Heart left ventricle (tissue), 13 donors: Measurements from ENCODE around the gene CTNNA3.

Experiments used
- CTCF ChIP-seq, 12 donors: fragments of 200-600 bp; sonication (generic) in 4 of 12; IDR thresholded peaks; one replicate each; pipeline versions ENCODE4 v1.5.0 to v1.8.0; 2018 to 2022; ENCODE audit warnings: antibody characterized with exemption in 12 of 12, mild to moderate bottlenecking in 5 of 12
- POLR2A ChIP-seq, 2 donors: fragments of 450-650 bp; IDR thresholded peaks; one replicate each; pipeline ENCODE4 v1.6.1; 2017; ENCODE audit warnings: antibody characterized with exemption in 2 of 2, mild to moderate bottlenecking in 2 of 2, moderate library complexity in 2 of 2
- donor health status: ischemic (EF 13 %, LVEDD 7.1; RV severe dilation, severe dysfunction).
- donor health status: DM: no; HTN: yes; CAD: no.
- donor health status: DM: no; HTN: no; CAD: no.
- donor health status: ischemic (EF 25% LVEDD 6.9; RV normal size, moderate dysfunction).
- donor health status: ischemic (EF 25% LVEDD 5.7; RV mildly dilated, moderate dysfunction).
- donor health status: ischemic (EF 35%, LVEDD 5.7; RV mildly dilated, moderate dysfunction).
- donor health status: nonischemic (EF 11% LVEDD 7.7; RV severe dilation, severe dysfunction).
- donor health status: DM: yes; HTN: yes; CAD: no.
- donor health status: PGD.
- donor health status: ischemic (EF 29% LVEDD 5.4; RV normal size, mild dysfunction).
- donor health status: nonischemic (EF 23%, LVEDD 6.1; RV moderate dilation, normal function).

DNA sequence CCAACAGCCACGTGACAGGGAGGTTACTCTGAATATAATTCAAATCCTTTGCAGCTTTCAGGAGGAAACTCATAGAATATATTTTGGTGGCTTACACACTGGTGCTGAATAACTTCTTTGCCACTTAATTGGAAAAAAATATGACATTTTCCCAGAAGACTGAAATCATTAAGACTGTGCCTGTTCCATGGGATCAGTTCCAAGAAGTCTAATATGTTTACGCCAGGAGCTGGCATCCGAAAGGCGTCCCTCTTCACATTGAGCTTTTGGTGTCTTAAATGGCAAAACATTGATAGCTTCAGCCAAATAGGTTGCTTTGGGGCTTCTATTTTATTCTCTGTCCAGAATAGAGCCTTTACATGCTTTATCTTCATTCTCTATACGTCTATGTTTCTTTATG is 1687.8 kb downstream of the CTNNA3 start:
- no peak for TF ChIP-seq CTCF (IDR thresholded peaks at IDR 0.05)
- TF ChIP-seq POLR2A (IDR thresholded peaks at IDR 0.05) = no peak
